GM18907 (cell line): ENCODE measurements around the gene GALNT9.

Experiments
- ATAC-seq: cut with Tn5 transposase; IDR thresholded peaks from one replicate; pipeline ENCODE4 v1.9.1; 2021; ENCODE audit warnings: mild to moderate bottlenecking, moderate library complexity; ENCODE audit not compliant: unreplicated experiment

The GALNT9 gene

DNA sequence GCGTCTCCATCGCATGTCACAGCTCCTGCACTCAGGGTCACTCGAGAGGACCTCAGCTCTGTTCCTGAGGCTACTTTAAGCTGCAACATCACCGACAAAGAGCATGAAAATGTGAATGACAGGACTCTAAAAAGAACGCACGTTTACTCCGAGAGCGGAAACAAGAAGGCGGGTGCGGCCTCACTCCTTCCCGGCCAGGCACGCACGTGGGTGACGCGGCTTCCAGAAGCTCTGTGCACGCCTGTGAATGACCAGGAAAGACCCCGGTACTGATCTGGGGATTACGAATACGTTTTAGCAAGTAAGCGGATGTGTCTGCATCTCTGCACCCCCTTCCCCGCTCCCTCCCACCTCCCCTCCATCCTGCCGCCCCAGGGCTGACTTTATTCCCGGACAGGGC lies 15.2 kb upstream of the GALNT9 start:
- ATAC-seq = no peak

GRCh38 chr12:132344181-132344580 lies 14.8 kb upstream of the GALNT9 start:
- ATAC-seq = no peak

DNA sequence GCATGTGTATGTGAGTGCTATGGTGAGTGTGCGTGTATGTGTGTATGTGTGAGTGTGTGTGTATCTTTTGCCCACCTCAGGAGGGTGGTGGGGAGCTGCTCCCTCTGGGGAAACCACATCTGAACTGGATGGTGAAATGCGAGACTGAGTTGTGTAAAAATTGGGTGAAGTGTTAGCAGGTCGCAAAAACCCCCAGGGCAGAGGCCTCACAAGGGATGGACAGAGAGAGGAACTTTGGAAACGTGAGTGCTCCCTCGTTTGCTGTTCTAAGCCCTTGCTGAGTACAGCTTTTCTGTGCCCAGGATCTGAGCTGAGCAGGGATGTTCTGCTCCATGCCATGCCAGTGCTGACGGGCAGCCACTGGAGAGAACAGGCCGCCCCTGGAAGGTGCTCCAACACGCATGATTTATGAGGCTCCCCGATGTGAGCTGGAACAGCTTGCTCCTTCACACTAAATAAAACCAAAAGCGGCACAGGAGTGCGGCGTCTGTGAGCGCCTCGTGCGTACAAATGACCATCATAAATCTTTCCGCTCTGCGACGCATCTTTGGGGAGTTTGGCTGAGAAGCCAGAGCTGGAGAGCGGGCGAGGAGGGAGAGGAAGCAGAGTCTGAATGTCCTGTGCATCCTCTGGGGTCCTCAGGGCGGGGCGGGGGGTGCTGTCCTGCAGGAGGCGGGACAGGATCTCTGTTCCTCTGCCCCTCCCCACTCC lies 14.1 kb upstream of the GALNT9 start:
- no peak for ATAC-seq

- no peak for ATAC-seq
Measured at GRCh38 chr12:132342251-132343227, 13.2 kb upstream of the GALNT9 start.

- ATAC-seq = no peak
Measured at GRCh38 chr12:132341318-132342050, 12.1 kb upstream of the GALNT9 start.

DNA sequence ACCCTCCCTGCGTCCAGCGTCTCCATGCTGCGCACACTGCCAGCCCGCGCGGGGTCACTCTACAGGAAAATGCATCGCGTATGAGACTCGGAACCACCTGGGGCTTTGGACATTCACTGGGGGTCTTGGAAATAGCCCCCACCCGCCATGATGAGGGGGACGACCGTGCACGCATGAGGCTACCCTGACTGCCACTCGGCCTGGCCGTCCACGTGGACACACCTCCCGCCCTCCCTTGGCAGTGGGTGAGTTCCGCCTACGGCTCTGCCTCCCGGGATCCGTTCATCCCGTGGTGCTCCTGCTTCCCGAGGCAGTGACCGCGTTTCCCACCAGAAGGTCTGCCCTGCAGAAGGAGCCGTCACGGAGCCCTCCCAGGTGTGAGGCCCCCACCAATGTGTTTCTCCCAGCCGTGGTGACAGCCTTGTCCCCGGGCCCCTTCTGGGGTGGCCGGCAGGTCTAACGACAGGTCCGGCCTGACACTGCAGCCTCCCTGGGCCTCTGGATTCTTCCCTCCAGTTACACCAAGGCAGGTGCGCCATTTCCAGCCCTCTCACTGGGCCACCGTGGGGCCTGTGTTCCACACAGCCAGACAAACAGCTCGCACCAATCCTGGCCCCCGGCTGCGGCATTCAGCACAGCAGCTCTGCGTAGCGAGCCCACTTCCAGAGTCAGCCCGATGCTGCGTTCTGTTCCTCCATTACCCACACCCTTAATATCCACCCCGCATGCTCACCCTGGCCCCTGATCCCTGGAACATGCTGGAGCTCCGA lies 11.1 kb upstream of the GALNT9 start:
- no peak for ATAC-seq

DNA sequence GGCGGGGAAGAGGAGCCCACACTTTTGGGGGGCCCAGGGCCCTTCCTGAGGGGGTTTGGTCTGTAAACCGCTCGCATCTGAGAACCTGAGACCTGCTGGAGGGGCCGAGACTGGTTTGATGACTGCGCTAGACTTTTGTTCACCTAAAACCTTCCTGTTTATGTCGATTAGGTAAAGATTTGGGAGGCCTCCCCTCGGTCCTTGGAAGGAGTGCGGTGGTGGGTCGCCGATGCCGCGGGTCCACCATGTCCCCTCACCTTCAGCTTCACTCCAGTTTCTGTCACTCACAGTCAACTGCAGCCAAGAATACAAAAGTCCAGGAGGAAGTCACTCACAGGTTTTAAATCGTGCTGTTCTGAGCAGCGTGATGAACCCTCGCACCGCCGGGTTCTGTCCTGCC lies 10.5 kb upstream of the GALNT9 start:
- ATAC-seq = no peak

DNA sequence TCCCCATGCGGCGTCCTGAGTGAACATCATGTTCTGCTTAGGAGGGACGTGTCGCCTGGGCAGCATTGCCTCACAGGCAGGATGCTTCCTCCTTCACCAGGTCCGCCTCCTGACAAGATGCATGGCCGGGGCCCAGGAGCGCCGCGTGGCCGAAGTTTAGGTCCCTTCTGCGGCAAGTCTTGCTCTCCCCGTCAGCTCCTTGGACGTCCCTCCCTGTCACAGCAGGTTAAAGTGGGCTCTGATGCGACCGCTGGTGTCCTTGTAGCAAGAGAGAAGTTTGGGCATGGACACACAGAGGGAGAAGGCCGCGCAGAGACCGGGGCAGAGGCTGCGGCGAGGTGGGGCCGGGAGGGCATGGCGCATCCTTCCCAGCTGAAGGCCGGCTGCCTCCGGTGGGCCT lies 9.4 kb upstream of the GALNT9 start:
- no peak for ATAC-seq

DNA sequence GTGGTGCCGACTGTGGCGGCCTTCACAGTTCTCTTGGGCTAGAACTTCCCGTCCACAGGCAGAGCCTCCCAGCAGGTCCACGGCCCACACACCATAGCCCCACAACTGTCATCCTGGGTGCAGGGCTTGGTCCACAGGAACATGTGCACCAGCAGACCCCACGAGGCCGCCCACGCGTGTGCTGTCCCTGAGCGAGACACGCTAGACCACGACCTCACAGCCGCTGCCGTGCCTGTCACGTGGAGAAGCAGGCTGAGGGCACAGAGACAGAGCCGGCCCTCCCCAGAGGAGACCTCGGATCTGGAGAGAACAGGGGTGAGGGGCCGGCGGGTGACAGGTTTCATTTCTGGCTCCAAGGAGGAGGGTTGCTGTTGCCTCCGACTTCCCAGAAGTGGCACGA lies 8.9 kb upstream of the GALNT9 start:
- ATAC-seq = no peak

DNA sequence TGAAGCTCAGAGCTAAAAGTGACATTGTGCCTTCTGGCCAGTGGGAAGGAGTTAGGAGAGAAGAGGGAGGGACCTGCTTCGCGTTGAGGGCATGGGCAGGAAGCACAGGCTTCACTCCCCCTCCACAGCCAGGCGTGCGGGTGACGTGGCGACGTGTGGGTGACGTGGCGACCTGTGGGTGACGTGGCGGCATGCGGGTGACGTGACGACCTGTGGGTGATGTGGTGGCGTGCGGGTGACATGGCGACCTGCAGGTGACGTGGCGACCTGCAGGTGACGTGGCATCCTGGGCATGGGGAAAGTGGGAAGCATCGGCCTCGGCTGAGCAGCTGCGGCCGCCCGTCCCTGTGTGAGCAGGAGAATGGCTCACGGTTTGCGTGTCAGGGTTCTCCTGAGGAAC lies 8.2 kb upstream of the GALNT9 start:
- ATAC-seq = no peak

- no peak for ATAC-seq
Measured at GRCh38 chr12:132336451-132337413, 7.3 kb upstream of the GALNT9 start.

GRCh38 chr12:132335179-132335756 lies 5.9 kb upstream of the GALNT9 start:
- ATAC-seq = no peak

DNA sequence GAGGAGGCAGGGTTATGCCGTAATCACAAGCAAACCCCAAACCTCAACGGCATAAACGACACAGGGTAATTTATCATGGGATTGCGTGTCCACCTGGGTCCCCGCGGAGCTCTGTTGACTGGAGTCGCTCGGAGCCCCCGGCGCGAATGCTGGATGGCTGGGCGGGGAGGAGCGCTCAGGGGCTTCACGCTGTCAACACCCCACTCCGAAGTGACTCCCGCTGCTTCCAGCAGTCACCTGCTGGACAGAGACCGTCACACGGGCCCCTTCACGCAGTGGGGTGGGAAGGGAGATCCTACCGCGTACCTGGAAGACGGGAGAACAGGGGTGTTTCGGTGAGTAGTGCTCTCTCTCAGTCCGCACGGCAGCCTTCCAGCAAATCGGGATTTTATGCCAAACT lies 4.4 kb upstream of the GALNT9 start:
- ATAC-seq = no peak

GRCh38 chr12:132333273-132333672 lies 3.9 kb upstream of the GALNT9 start:
- no peak for ATAC-seq

- no peak for ATAC-seq
Measured at GRCh38 chr12:132330549-132330881, 1.1 kb upstream of the GALNT9 start.

DNA sequence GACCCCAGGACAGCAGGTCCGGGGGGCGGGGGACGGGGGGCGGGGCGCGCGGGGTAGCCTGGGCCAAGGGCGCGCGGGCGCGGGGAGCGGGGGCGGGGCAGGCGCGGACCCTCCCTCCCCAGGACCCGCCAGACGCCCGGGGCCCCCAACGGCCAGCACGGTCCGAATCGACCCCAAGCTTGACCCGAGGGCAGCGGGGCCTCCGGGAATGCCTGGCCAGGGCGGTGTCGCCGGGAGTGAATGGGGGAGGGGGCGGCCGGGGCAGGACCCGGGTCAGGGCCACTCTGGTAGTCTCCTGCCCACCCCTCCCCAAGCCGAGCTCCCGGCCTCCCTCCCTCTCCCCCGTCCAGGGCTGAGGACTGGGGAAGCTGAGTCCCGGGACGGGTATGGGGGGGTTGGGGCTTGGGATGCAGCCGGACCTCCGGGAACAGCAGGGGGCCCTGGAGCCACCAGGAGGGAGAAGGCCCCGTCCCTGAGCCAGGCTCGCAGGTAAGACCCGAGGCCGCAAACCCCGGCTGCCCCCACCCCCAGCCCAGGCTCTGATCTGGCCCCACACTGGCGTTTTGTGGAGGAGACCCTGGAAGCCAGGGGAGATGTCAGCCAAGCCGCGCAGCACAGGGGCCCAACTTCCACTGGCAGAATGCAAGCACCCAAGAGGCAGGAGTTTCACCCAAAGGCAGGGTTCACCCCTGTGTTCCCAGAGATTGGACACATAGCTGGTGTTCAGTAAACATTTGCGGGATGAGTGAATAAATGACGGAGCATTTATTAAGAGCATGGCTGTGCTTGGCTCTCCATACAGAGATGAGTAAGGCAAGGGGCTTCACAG lies 545 bp upstream of the GALNT9 start:
- no peak for ATAC-seq

GRCh38 chr12:132328282-132329029 lies 933 bp downstream of the GALNT9 start:
- no peak for ATAC-seq
